ENCODE results near the gene CCDC194. TPM values are rescaled to one million over a fixed set of nuclear protein-coding genes. Genes with fewer than 3 reads are reported as not detected.

The CCDC194 gene
- total RNA-seq, 3 donors from 2014 or later, result 0.64 to 0.66 TPM; not detected in 1

GRCh38 chr19:17405250-17406045, 11.5 kb upstream of the CCDC194 start, which contains the start of gene BST2:
Gene BST2, minus strand, starts transcription at chr19:17405630. Its CDS starts 55 bp downstream, at chr19:17405575.
- intact Hi-C loops (cut with DNase I; ENCODE audit: low total_unique reads), result no loop called here
- Histone ChIP-seq H3K9me3 (no peaks in the 10 kb centered on the region), H3K4me1 (peaks cover 0 to 12% of the 10 kb centered on the region in 2 donors)

GRCh38 chr19:17404621-17405249, 10.7 kb upstream of the CCDC194 start:
- H3K4me3 ChIP-seq, result peak overlapping the region; percentile 42 to 68 (median 54)
- intact Hi-C loops (cut with DNase I; ENCODE audit: low total_unique reads), result no loop called here

More at GRCh38 chr19:17405250-17406045, 11.5 kb upstream of the CCDC194 start, which contains the start of gene BST2:
- peak within 1 kb of the TSS; percentile 42 to 68 (median 54) for H3K4me3 ChIP-seq
- H3K36me3 ChIP-seq, result no peaks in the 10 kb centered on the region
- H3K27me3 ChIP-seq, result no peaks in the 10 kb centered on the region
- peak in 1 of 2 donors; percentile 64 for DNase-seq (ENCODE audit: low spot score in 2 of 2)
- H3K27ac ChIP-seq, result peak within 1 kb of the TSS; percentile 77 to 88
- TF ChIP-seq POLR2AphosphoS5 (IDR thresholded peaks at IDR 0.05) (peak in 1 of 3 donors; percentile 26), POLR2A (IDR thresholded peaks at IDR 0.05) (no peak)

GRCh38 chr19:17404015-17404414, 10.0 kb upstream of the CCDC194 start:
- intact Hi-C loops (cut with DNase I; ENCODE audit: low total_unique reads), result no loop called here
- no peaks in the 10 kb centered on the region for H3K27me3 ChIP-seq
- H3K9me3 ChIP-seq, result no peaks in the 10 kb centered on the region
- DNase-seq (ENCODE audit: low spot score in 2 of 2), result no peak
- peak overlapping the region; percentile 77 to 88 for H3K27ac ChIP-seq
- H3K4me3 ChIP-seq, result peak overlapping the region; percentile 15 to 68 (median 54)
- TF ChIP-seq CTCF (IDR thresholded peaks at IDR 0.05), result no peak
- TF ChIP-seq POLR2AphosphoS5 (IDR thresholded peaks at IDR 0.05), result no peak
- TF ChIP-seq POLR2A (IDR thresholded peaks at IDR 0.05), result no peak
- H3K4me1 ChIP-seq, result peaks cover 0 to 12% of the 10 kb centered on the region in 2 donors
- H3K36me3 ChIP-seq, result no peaks in the 10 kb centered on the region

More at GRCh38 chr19:17404621-17405249, 10.7 kb upstream of the CCDC194 start:
- Histone ChIP-seq H3K27me3 (no peaks in the 10 kb centered on the region), H3K9me3 (no peaks in the 10 kb centered on the region), H3K4me1 (peaks cover 0 to 12% of the 10 kb centered on the region in 2 donors), H3K36me3 (no peaks in the 10 kb centered on the region), H3K27ac (peak overlapping the region; percentile 77 to 88)
- DNase-seq (ENCODE audit: low spot score in 2 of 2), result no peak
- no peak for TF ChIP-seq CTCF (IDR thresholded peaks at IDR 0.05)
- no peak for TF ChIP-seq POLR2AphosphoS5 (IDR thresholded peaks at IDR 0.05)
- TF ChIP-seq POLR2A (IDR thresholded peaks at IDR 0.05), result no peak

DNA sequence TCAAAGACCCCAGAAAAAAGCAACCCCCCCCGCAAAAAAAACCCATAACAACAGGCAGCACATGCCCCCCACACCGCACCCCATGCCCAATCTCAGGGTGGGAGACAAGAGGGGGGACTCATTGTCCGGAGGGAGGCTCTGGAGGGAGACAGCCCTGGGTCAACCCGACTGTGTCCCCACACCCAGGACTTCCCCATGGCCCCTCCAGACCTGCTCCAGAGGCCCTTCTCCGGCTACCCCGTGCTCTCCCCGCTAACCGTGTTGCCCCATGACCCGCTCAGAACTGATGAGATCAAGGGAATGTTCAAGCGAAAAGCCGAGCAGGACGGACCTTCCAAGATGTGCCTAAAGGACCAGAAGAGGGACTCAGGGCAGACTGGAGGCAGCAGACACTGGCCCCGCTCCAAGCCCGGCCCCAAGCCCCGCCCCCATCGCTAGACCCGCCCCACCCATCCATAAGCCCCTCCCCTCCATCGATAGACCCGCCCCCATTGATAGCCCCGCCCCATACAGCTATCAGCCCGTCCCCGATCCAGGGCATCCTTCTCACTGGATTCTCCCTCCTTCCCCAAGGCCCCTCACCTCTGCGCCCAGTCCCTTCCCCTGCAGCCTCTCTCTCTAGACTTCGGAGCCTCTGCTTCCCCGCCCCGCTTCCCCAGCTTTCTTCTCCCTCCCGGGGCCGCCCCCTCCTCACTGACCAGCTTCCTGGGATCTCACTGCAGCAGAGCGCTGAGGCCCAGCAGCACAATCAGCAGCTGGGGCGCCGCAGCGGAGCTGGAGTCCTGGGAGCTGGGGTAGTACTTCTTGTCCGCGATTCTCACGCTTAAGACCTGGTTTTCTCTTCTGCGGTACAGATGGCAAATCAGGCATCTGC, 9.2 kb upstream of the CCDC194 start:
- intact Hi-C loops (cut with DNase I; ENCODE audit: low total_unique reads), result no loop called here
- peak overlapping the region in 1 of 2 donors; percentile 88 for H3K27ac ChIP-seq
- no peaks in the 10 kb centered on the region for H3K36me3 ChIP-seq

More for the DNA sequence above, 9.2 kb upstream of the CCDC194 start:
- no peak for DNase-seq (ENCODE audit: low spot score in 2 of 2)
- H3K4me3 ChIP-seq, result peak overlapping the region; percentile 15 to 68 (median 54)
- no peaks in the 10 kb centered on the region for H3K27me3 ChIP-seq
- H3K4me1 ChIP-seq, result peaks cover 0 to 12% of the 10 kb centered on the region in 2 donors
- TF ChIP-seq POLR2AphosphoS5 (IDR thresholded peaks at IDR 0.05), result no peak
- TF ChIP-seq POLR2A (IDR thresholded peaks at IDR 0.05), result no peak
- no peak for TF ChIP-seq CTCF (IDR thresholded peaks at IDR 0.05)
- H3K9me3 ChIP-seq, result no peaks in the 10 kb centered on the region
